ENCODE results near the gene CLCN7. TPM values are rescaled to one million over a fixed set of nuclear protein-coding genes. Genes with fewer than 3 reads are reported as not detected.

The CLCN7 gene
- polyA plus RNA-seq, 1 donor from 2014 or later: 40.9 TPM

DNA sequence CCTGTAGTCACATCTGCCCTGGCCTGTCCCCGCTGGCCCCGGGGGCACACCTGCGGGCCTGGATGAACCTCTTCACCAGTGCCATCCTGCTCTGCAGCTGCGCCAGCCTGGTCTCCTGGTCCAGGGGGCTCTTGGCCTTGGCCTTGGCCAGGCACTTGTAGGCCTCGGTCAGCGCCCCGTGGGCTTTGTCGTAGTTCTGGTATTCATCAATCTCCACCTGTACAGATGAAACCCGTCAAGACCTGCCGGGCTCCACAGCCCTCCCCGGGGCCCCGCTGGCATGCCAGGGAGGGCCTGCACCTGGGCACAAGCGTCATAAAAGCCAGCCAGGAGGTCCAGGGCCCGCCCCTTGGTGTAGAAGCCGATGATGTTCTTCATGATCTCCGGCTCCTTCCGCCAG, 45.0 kb upstream of the CLCN7 start:
- no peaks in the 10 kb centered on the region for H3K9me2 ChIP-seq (ENCODE audit: insufficient read depth, low read length)
- no peak overlapping the region for H2AFZ ChIP-seq (ENCODE audit: low read depth, low read length)
- H3K9me3 ChIP-seq (ENCODE audit: low read length): no peaks in the 10 kb centered on the region
- H3K27me3 ChIP-seq (ENCODE audit: insufficient read depth, low read depth, low read length): no peaks in the 10 kb centered on the region
- H3K79me2 ChIP-seq (replicated peaks; ENCODE audit: insufficient read depth, low read length): no peaks in the 10 kb centered on the region
- no peak overlapping the region for H3K4me3 ChIP-seq (ENCODE audit: low read length)
- no peak overlapping the region for H3K4me2 ChIP-seq (ENCODE audit: low read length)
- TF ChIP-seq POLR2AphosphoS5 (IDR thresholded peaks at IDR 0.05) (no peak), RAD21 (conservative IDR thresholded peaks at IDR 0.05) (no peak), EP300 (conservative IDR thresholded peaks at IDR 0.05; ENCODE audit: poor library complexity, severe bottlenecking) (no peak), TAF1 (IDR thresholded peaks at IDR 0.05; ENCODE audit: low read depth) (no peak), MXI1 (conservative IDR thresholded peaks at IDR 0.05; ENCODE audit: poor library complexity, severe bottlenecking) (no peak), SMC3 (conservative IDR thresholded peaks at IDR 0.05; ENCODE audit: poor library complexity) (no peak), EZH2 (IDR thresholded peaks at IDR 0.05; ENCODE audit: borderline replicate concordance, insufficient read depth, low read length, poor library complexity, severe bottlenecking) (no peak)
- TF ChIP-seq, protein P1, sequence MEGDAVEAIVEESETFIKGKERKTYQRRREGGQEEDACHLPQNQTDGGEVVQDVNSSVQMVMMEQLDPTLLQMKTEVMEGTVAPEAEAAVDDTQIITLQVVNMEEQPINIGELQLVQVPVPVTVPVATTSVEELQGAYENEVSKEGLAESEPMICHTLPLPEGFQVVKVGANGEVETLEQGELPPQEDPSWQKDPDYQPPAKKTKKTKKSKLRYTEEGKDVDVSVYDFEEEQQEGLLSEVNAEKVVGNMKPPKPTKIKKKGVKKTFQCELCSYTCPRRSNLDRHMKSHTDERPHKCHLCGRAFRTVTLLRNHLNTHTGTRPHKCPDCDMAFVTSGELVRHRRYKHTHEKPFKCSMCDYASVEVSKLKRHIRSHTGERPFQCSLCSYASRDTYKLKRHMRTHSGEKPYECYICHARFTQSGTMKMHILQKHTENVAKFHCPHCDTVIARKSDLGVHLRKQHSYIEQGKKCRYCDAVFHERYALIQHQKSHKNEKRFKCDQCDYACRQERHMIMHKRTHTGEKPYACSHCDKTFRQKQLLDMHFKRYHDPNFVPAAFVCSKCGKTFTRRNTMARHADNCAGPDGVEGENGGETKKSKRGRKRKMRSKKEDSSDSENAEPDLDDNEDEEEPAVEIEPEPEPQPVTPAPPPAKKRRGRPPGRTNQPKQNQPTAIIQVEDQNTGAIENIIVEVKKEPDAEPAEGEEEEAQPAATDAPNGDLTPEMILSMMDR (IDR thresholded peaks at IDR 0.05; ENCODE audit: poor library complexity, severe bottlenecking): no peak
- TF ChIP-seq, protein P2, sequence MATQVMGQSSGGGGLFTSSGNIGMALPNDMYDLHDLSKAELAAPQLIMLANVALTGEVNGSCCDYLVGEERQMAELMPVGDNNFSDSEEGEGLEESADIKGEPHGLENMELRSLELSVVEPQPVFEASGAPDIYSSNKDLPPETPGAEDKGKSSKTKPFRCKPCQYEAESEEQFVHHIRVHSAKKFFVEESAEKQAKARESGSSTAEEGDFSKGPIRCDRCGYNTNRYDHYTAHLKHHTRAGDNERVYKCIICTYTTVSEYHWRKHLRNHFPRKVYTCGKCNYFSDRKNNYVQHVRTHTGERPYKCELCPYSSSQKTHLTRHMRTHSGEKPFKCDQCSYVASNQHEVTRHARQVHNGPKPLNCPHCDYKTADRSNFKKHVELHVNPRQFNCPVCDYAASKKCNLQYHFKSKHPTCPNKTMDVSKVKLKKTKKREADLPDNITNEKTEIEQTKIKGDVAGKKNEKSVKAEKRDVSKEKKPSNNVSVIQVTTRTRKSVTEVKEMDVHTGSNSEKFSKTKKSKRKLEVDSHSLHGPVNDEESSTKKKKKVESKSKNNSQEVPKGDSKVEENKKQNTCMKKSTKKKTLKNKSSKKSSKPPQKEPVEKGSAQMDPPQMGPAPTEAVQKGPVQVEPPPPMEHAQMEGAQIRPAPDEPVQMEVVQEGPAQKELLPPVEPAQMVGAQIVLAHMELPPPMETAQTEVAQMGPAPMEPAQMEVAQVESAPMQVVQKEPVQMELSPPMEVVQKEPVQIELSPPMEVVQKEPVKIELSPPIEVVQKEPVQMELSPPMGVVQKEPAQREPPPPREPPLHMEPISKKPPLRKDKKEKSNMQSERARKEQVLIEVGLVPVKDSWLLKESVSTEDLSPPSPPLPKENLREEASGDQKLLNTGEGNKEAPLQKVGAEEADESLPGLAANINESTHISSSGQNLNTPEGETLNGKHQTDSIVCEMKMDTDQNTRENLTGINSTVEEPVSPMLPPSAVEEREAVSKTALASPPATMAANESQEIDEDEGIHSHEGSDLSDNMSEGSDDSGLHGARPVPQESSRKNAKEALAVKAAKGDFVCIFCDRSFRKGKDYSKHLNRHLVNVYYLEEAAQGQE (IDR thresholded peaks at IDR 0.05; ENCODE audit: borderline replicate concordance): no peak
- no peaks in the 10 kb centered on the region for H4K20me1 ChIP-seq (ENCODE audit: insufficient read depth)
- H3F3A ChIP-seq (ENCODE audit: insufficient read depth, low read length, poor library complexity, severe bottlenecking): no peaks in the 10 kb centered on the region
- H3K27ac ChIP-seq (ENCODE audit: low read length): no peak overlapping the region
- H3K36me3 ChIP-seq (ENCODE audit: insufficient read depth, low read length): no peaks in the 10 kb centered on the region
- H3K9ac ChIP-seq (ENCODE audit: low read length): no peak overlapping the region

DNA sequence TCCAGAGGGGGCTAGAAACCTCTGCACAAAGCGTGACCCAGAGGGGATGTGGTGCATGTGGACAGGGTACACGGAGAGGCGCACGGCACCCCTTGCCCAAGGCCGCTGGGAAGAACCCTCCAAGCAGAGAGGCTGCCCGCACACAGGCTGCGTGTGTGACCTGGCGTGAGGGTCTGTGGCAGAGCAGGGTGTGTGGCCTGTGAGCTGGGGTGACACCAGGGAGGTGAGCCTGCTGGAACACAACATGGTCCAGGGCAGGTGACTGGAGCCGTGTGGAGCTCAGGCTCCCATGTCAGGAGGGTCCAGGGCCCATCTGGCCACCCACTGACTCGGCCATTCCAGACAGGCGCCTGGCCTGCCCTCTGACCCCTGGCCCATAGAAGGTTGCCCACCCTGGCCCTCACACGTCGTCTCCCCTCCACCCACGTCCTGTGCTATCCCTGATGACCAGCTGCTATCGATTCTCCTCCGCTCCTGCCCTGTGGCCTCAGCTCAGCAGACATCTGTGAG, 43.9 kb upstream of the CLCN7 start:
- no peak overlapping the region for H3K9ac ChIP-seq (ENCODE audit: low read length)
- no peaks in the 10 kb centered on the region for H3K9me2 ChIP-seq (ENCODE audit: insufficient read depth, low read length)
- no peaks in the 10 kb centered on the region for H3F3A ChIP-seq (ENCODE audit: insufficient read depth, low read length, poor library complexity, severe bottlenecking)
- H3K79me2 ChIP-seq (replicated peaks; ENCODE audit: insufficient read depth, low read length): no peaks in the 10 kb centered on the region
- H3K9me3 ChIP-seq (ENCODE audit: low read length): no peaks in the 10 kb centered on the region
- H3K27me3 ChIP-seq (ENCODE audit: insufficient read depth, low read depth, low read length): no peaks in the 10 kb centered on the region
- no peak for TF ChIP-seq RAD21 (conservative IDR thresholded peaks at IDR 0.05)
- no peak for TF ChIP-seq SMC3 (conservative IDR thresholded peaks at IDR 0.05; ENCODE audit: poor library complexity)
- no peak for TF ChIP-seq MXI1 (conservative IDR thresholded peaks at IDR 0.05; ENCODE audit: poor library complexity, severe bottlenecking)
- TF ChIP-seq, protein P2 (IDR thresholded peaks at IDR 0.05; ENCODE audit: borderline replicate concordance): no peak
- no peak for TF ChIP-seq EP300 (conservative IDR thresholded peaks at IDR 0.05; ENCODE audit: poor library complexity, severe bottlenecking)
- no peak for TF ChIP-seq EZH2 (IDR thresholded peaks at IDR 0.05; ENCODE audit: borderline replicate concordance, insufficient read depth, low read length, poor library complexity, severe bottlenecking)
- TF ChIP-seq, protein P1 (IDR thresholded peaks at IDR 0.05; ENCODE audit: poor library complexity, severe bottlenecking): no peak
- no peak for TF ChIP-seq TAF1 (IDR thresholded peaks at IDR 0.05; ENCODE audit: low read depth)
- TF ChIP-seq POLR2AphosphoS5 (IDR thresholded peaks at IDR 0.05): no peak
- H3K4me3 ChIP-seq (ENCODE audit: low read length): no peak overlapping the region
- no peak overlapping the region for H2AFZ ChIP-seq (ENCODE audit: low read depth, low read length)
- no peaks in the 10 kb centered on the region for H4K20me1 ChIP-seq (ENCODE audit: insufficient read depth)
- no peak overlapping the region for H3K4me2 ChIP-seq (ENCODE audit: low read length)
- H3K36me3 ChIP-seq (ENCODE audit: insufficient read depth, low read length): no peaks in the 10 kb centered on the region
- no peak overlapping the region for H3K27ac ChIP-seq (ENCODE audit: low read length)
